HEK293 (cell line): Measurements from ENCODE around the gene CYP2F1.

Source experiments
- CTCF ChIA-PET: fragments of 350-600 bp; formaldehyde crosslinking; extraction: SDS; loops from one replicate; lab custom pipeline; 2021; ENCODE audit warnings: antibody characterized with exemption; lab: Yijun Ruan, JAX
- POLR2A ChIA-PET: fragments of 300-600 bp; formaldehyde crosslinking; extraction: SDS; loops from one replicate; lab custom pipeline; 2020; ENCODE audit warnings: antibody characterized with exemption, inconsistent platforms; lab: Yijun Ruan, JAX
- H3K27ac ChIP-seq: fragments of 200-500 bp; sonication (Bioruptor generic); 2 replicates; pipeline ENCODE4 v1.5.1; 2014; ENCODE audit warnings: low read depth, low read length, control low read depth, inconsistent platforms; ENCODE audit errors: extremely low read depth
- H3K36me3 ChIP-seq, 2 experiments: fragments of 200-500 bp in 1 of 2; sonication (Bioruptor generic) in 1 of 2; 1 replicate in 1 of 2; 2 replicates in 1 of 2; pipeline ENCODE4 v1.5.1; 2014 to 2017; ENCODE audit warnings: inconsistent platforms in 2 of 2, low read length in 2 of 2; ENCODE audit not compliant: control insufficient read depth in 2 of 2, insufficient read depth in 1 of 2
- H3K4me1 ChIP-seq: fragments of 200-500 bp; sonication (Bioruptor generic); 2 replicates; pipeline ENCODE4 v1.5.1; 2014; ENCODE audit warnings: mild to moderate bottlenecking, low read length, inconsistent platforms; ENCODE audit not compliant: control insufficient read depth, insufficient read depth
- H3K4me3 ChIP-seq: 2 replicates; pipeline ENCODE4 v1.5.1; 2011; ENCODE audit warnings: low read depth, mild to moderate bottlenecking, control low read depth, low read length, moderate library complexity
- H3K9me3 ChIP-seq: fragments of 200-500 bp; sonication (Bioruptor generic); 2 replicates; pipeline ENCODE4 v1.5.1; 2014; ENCODE audit warnings: low read depth, low read length, inconsistent platforms; ENCODE audit not compliant: control insufficient read depth, insufficient read depth
- GFI1B ChIP-seq: fragments of 450-650 bp; formaldehyde crosslinking; IDR thresholded peaks from 2 replicates; pipeline ENCODE4 v1.5.1; 2016; ENCODE audit warnings: missing biosample characterization, missing genetic modification characterization
- KLF7 ChIP-seq: fragments of 450-650 bp; formaldehyde crosslinking; IDR thresholded peaks from 2 replicates; pipeline ENCODE4 v1.5.1; 2016; ENCODE audit warnings: missing biosample characterization, missing genetic modification characterization, borderline replicate concordance
- PRDM1 ChIP-seq: fragments of 450-650 bp; formaldehyde crosslinking; IDR thresholded peaks from 2 replicates; pipeline ENCODE4; 2016; ENCODE audit warnings: missing biosample characterization, missing genetic modification characterization
- YY2 ChIP-seq: fragments of 450-650 bp; formaldehyde crosslinking; IDR thresholded peaks from 2 replicates; pipeline ENCODE4 v1.5.1; 2016; ENCODE audit warnings: missing biosample characterization, missing genetic modification characterization
- ZBTB7A ChIP-seq: fragments of 450-650 bp; formaldehyde crosslinking; IDR thresholded peaks from 2 replicates; pipeline ENCODE4 v1.5.1; 2016; ENCODE audit warnings: low read depth, missing biosample characterization, missing genetic modification characterization
- ZFP37 ChIP-seq: fragments of 450-650 bp; formaldehyde crosslinking; IDR thresholded peaks from 2 replicates; pipeline ENCODE4 v1.5.1; 2016; ENCODE audit warnings: missing biosample characterization, missing genetic modification characterization
- ZNF146 ChIP-seq: fragments of 450-650 bp; formaldehyde crosslinking; IDR thresholded peaks from 2 replicates; pipeline ENCODE4 v1.5.1; 2016; ENCODE audit warnings: missing biosample characterization, missing genetic modification characterization
- ZNF155 ChIP-seq: fragments of 450-650 bp; formaldehyde crosslinking; IDR thresholded peaks from 2 replicates; pipeline ENCODE4 v1.5.1; 2016; ENCODE audit warnings: missing biosample characterization, missing genetic modification characterization
- ZNF221 ChIP-seq: fragments of 450-650 bp; formaldehyde crosslinking; IDR thresholded peaks from 2 replicates; pipeline ENCODE4 v1.5.1; 2017; ENCODE audit warnings: missing biosample characterization, missing genetic modification characterization, borderline replicate concordance
- ZNF274 ChIP-seq, 2 experiments: fragments of 200-500 bp in 1 of 2; fragments of 450-650 bp in 1 of 2; sonication (Bioruptor generic) in 1 of 2; formaldehyde crosslinking in 1 of 2; IDR thresholded peaks; 2 replicates each; pipeline versions ENCODE4 v1.5.1 to v1.6.1; 2014 to 2016; ENCODE audit warnings: borderline replicate concordance in 1 of 2, inconsistent platforms in 1 of 2, low read length in 1 of 2, missing biosample characterization in 1 of 2, missing genetic modification characterization in 1 of 2
- ZNF335 ChIP-seq: fragments of 450-650 bp; formaldehyde crosslinking; conservative IDR thresholded peaks from 2 replicates; pipeline ENCODE4 v1.5.1; 2016; ENCODE audit warnings: missing biosample characterization, missing genetic modification characterization
- ZNF341 ChIP-seq: fragments of 450-650 bp; formaldehyde crosslinking; IDR thresholded peaks from 2 replicates; pipeline ENCODE4; 2016; ENCODE audit warnings: low read depth, missing biosample characterization, missing genetic modification characterization
- ZNF510 ChIP-seq: fragments of 450-650 bp; formaldehyde crosslinking; IDR thresholded peaks from 2 replicates; pipeline ENCODE4 v1.5.1; 2018; ENCODE audit warnings: mild to moderate bottlenecking, missing genetic modification characterization, missing biosample characterization; ENCODE audit not compliant: insufficient replicate concordance
- ZNF514 ChIP-seq: fragments of 450-650 bp; formaldehyde crosslinking; IDR thresholded peaks from 2 replicates; pipeline ENCODE4 v1.5.1; 2016; ENCODE audit warnings: missing biosample characterization, missing genetic modification characterization
- ZNF521 ChIP-seq: fragments of 450-650 bp; formaldehyde crosslinking; IDR thresholded peaks from 2 replicates; pipeline ENCODE4 v1.5.1; 2017; ENCODE audit warnings: missing biosample characterization, mild to moderate bottlenecking, missing genetic modification characterization
- ZNF555 ChIP-seq: fragments of 450-650 bp; formaldehyde crosslinking; conservative IDR thresholded peaks from 2 replicates; pipeline ENCODE4 v1.5.1; 2017; ENCODE audit warnings: missing biosample characterization, mild to moderate bottlenecking, missing genetic modification characterization, inconsistent platforms
- ZNF621 ChIP-seq: fragments of 450-650 bp; formaldehyde crosslinking; IDR thresholded peaks from 2 replicates; pipeline ENCODE4 v1.5.1; 2017; ENCODE audit warnings: missing biosample characterization, missing genetic modification characterization
- ZNF701 ChIP-seq: fragments of 450-650 bp; formaldehyde crosslinking; IDR thresholded peaks from 2 replicates; pipeline ENCODE4 v1.5.1; 2016; ENCODE audit warnings: missing biosample characterization, missing genetic modification characterization
- ZNF768 ChIP-seq: fragments of 450-650 bp; formaldehyde crosslinking; IDR thresholded peaks from 2 replicates; pipeline ENCODE4 v1.5.1; 2018; ENCODE audit warnings: missing biosample characterization, mild to moderate bottlenecking, missing genetic modification characterization
- ZNF843 ChIP-seq: fragments of 450-650 bp; formaldehyde crosslinking; IDR thresholded peaks from 2 replicates; pipeline ENCODE4 v1.5.1; 2016; ENCODE audit warnings: missing biosample characterization, missing genetic modification characterization
- TF ChIP-seq, protein P1 (sequence below): fragments of 450-650 bp; formaldehyde crosslinking; IDR thresholded peaks from 2 replicates; pipeline ENCODE4 v1.5.1; 2016; ENCODE audit warnings: missing biosample characterization, missing genetic modification characterization
- TF ChIP-seq, protein P2 (sequence below): fragments of 450-650 bp; formaldehyde crosslinking; IDR thresholded peaks from 2 replicates; pipeline ENCODE4 v1.5.1; 2016; ENCODE audit warnings: missing biosample characterization, missing genetic modification characterization
- TF ChIP-seq, protein P3 (sequence below): fragments of 450-650 bp; formaldehyde crosslinking; IDR thresholded peaks from 2 replicates; pipeline ENCODE4 v1.5.1; 2016; ENCODE audit warnings: missing biosample characterization, missing genetic modification characterization

The CYP2F1 gene, protein sequence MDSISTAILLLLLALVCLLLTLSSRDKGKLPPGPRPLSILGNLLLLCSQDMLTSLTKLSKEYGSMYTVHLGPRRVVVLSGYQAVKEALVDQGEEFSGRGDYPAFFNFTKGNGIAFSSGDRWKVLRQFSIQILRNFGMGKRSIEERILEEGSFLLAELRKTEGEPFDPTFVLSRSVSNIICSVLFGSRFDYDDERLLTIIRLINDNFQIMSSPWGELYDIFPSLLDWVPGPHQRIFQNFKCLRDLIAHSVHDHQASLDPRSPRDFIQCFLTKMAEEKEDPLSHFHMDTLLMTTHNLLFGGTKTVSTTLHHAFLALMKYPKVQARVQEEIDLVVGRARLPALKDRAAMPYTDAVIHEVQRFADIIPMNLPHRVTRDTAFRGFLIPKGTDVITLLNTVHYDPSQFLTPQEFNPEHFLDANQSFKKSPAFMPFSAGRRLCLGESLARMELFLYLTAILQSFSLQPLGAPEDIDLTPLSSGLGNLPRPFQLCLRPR

DNA sequence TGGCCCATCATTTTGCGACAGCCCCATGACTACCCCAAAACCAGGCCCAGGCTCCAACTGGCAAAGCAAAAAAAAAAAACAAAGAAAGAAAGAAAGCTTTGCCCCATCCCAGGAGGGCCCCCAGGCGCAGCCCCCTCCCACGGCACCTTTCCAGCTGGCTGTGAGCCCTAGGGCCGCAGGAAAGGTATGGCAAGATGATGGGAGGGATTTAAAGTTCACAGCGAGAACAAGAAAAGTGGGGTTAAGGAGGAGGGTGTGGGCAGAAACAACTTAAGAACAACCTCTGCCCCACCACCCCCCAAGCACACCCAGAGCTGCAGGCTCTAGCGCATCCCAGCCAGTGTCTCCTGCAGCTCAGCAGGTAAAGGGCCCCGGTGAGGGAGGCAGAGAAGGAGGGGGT, at the start of gene CYP2F1:
Gene CYP2F1, plus strand, starts transcription at position 301 of the 400 bp plus-strand sequence. CDS start 1,757 bp downstream, outside the sequence.
- CTCF ChIA-PET: interaction anchor here (0.6 to 2.2 kb wide), 3 partner anchors 12 to 388 kb away, joined by 4 to 8 read pairs (median 5); no protein-coding TSS in a partner anchor
- POLR2A ChIA-PET: interaction anchor here (0.6 kb wide), 1 partner anchor 220 kb away, joined by 3 read pairs; no protein-coding TSS in a partner anchor
- no peak within 1 kb of the TSS for H3K4me3 ChIP-seq
- TF ChIP-seq, protein P1, sequence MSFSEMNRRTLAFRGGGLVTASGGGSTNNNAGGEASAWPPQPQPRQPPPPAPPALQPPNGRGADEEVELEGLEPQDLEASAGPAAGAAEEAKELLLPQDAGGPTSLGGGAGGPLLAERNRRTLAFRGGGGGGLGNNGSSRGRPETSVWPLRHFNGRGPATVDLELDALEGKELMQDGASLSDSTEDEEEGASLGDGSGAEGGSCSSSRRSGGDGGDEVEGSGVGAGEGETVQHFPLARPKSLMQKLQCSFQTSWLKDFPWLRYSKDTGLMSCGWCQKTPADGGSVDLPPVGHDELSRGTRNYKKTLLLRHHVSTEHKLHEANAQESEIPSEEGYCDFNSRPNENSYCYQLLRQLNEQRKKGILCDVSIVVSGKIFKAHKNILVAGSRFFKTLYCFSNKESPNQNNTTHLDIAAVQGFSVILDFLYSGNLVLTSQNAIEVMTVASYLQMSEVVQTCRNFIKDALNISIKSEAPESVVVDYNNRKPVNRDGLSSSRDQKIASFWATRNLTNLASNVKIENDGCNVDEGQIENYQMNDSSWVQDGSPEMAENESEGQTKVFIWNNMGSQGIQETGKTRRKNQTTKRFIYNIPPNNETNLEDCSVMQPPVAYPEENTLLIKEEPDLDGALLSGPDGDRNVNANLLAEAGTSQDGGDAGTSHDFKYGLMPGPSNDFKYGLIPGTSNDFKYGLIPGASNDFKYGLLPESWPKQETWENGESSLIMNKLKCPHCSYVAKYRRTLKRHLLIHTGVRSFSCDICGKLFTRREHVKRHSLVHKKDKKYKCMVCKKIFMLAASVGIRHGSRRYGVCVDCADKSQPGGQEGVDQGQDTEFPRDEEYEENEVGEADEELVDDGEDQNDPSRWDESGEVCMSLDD (tag by site-specific recombination): no peak
- TF ChIP-seq ZNF521 (tag by site-specific recombination) (no peak), ZNF768 (tag by site-specific recombination) (no peak), ZNF221 (tag by site-specific recombination) (no peak), ZNF843 (tag by site-specific recombination) (no peak), ZNF274 (IDR thresholded peaks at IDR 0.05; ENCODE audit: low read length) (no peak), ZNF274 (tag by site-specific recombination; IDR thresholded peaks at IDR 0.05; ENCODE audit: borderline replicate concordance) (no peak), ZNF555 (no peak), ZFP37 (tag by site-specific recombination) (no peak), ZBTB7A (no peak), ZNF155 (tag by site-specific recombination) (no peak), ZNF621 (no peak), ZNF146 (tag by site-specific recombination) (no peak), ZNF510 (tag by site-specific recombination) (no peak), ZNF701 (tag by site-specific recombination) (no peak), ZNF514 (tag by site-specific recombination) (no peak), GFI1B (no peak)
- TF ChIP-seq, protein P2, sequence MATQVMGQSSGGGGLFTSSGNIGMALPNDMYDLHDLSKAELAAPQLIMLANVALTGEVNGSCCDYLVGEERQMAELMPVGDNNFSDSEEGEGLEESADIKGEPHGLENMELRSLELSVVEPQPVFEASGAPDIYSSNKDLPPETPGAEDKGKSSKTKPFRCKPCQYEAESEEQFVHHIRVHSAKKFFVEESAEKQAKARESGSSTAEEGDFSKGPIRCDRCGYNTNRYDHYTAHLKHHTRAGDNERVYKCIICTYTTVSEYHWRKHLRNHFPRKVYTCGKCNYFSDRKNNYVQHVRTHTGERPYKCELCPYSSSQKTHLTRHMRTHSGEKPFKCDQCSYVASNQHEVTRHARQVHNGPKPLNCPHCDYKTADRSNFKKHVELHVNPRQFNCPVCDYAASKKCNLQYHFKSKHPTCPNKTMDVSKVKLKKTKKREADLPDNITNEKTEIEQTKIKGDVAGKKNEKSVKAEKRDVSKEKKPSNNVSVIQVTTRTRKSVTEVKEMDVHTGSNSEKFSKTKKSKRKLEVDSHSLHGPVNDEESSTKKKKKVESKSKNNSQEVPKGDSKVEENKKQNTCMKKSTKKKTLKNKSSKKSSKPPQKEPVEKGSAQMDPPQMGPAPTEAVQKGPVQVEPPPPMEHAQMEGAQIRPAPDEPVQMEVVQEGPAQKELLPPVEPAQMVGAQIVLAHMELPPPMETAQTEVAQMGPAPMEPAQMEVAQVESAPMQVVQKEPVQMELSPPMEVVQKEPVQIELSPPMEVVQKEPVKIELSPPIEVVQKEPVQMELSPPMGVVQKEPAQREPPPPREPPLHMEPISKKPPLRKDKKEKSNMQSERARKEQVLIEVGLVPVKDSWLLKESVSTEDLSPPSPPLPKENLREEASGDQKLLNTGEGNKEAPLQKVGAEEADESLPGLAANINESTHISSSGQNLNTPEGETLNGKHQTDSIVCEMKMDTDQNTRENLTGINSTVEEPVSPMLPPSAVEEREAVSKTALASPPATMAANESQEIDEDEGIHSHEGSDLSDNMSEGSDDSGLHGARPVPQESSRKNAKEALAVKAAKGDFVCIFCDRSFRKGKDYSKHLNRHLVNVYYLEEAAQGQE: no peak
- no peaks in the 10 kb centered on the region for H3K4me1 ChIP-seq
- H3K27ac ChIP-seq: no peak within 1 kb of the TSS
- 0 out of 2 replicates have a peak, but pooled peaks cover 5% of the 10 kb centered on the region for H3K9me3 ChIP-seq
- no peaks in the 10 kb centered on the region for H3K36me3 ChIP-seq

DNA sequence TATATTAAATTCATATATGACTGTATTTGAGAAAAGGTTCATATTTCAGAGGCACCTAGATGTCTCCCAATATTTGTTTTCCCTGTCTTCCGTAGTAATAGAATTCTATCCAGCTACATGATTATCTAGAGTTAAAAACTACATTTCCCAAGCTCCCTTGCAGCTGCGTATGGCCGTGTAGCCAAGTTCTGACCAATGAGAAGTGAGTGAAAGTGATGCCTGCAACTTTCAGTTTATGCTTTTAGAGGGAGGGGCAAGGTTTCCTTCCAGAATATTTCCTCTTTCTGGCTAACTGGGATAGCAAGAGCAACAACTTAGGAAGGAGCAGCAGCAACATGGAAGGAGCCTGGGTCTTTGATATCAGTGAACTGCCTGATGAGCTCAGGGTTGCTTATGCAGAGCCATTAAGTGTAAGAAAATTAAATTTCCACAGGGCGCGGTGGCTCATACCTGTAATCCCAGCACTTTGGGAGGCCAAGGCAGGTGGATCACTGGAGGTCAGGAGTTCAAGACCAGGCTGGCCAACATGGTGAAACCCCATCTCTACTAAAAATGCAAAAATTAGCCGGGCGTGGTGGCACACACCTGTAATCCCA, 49.2 kb upstream of the CYP2F1 start:
- Histone ChIP-seq H3K9me3 (no peaks in the 10 kb centered on the region), H3K36me3 (no peaks in the 10 kb centered on the region), H3K4me1 (no peaks in the 10 kb centered on the region), H3K27ac (no peak overlapping the region), H3K4me3 (no peak overlapping the region)
- ChIA-PET POLR2A (interaction anchor here (1.0 kb wide), 1 partner anchor 402 kb away, joined by 3 read pairs; no protein-coding TSS in a partner anchor), CTCF (interaction anchor here (0.6 to 0.9 kb wide), 2 partner anchors 10 to 44 kb away, joined by 3 to 4 read pairs; no protein-coding TSS in a partner anchor)
- no peak for TF ChIP-seq PRDM1 (tag by site-specific recombination)
- TF ChIP-seq ZNF335 (tag by site-specific recombination): peak; percentile 62
- TF ChIP-seq YY2 (tag by site-specific recombination): 0 out of 2 replicates have a peak, but pooled peaks have one; percentile 23
- 0 out of 2 replicates have a peak, but pooled peaks have one; percentile 24 for TF ChIP-seq ZNF341
- TF ChIP-seq, protein P3, sequence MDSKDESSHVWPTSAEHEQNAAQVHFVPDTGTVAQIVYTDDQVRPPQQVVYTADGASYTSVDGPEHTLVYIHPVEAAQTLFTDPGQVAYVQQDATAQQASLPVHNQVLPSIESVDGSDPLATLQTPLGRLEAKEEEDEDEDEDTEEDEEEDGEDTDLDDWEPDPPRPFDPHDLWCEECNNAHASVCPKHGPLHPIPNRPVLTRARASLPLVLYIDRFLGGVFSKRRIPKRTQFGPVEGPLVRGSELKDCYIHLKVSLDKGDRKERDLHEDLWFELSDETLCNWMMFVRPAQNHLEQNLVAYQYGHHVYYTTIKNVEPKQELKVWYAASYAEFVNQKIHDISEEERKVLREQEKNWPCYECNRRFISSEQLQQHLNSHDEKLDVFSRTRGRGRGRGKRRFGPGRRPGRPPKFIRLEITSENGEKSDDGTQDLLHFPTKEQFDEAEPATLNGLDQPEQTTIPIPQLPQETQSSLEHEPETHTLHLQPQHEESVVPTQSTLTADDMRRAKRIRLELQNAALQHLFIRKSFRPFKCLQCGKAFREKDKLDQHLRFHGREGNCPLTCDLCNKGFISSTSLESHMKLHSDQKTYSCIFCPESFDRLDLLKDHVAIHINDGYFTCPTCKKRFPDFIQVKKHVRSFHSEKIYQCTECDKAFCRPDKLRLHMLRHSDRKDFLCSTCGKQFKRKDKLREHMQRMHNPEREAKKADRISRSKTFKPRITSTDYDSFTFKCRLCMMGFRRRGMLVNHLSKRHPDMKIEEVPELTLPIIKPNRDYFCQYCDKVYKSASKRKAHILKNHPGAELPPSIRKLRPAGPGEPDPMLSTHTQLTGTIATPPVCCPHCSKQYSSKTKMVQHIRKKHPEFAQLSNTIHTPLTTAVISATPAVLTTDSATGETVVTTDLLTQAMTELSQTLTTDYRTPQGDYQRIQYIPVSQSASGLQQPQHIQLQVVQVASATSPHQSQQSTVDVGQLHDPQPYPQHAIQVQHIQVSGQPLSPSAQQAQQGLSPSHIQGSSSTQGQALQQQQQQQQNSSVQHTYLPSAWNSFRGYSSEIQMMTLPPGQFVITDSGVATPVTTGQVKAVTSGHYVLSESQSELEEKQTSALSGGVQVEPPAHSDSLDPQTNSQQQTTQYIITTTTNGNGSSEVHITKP: no peak
- TF ChIP-seq KLF7 (tag by site-specific recombination): no peak
